ENCODE measurements around the gene SMIM8.
"Not testable (repeated sequence)": the region's sequence is repeated elsewhere in the genome, so short reads cannot be mapped to it uniquely, and the experiment has no call there.

Gene SMIM8

GRCh38 chr6:87322304-87323212 is at the start of gene SMIM8:
Gene SMIM8, plus strand, starts transcription at chr6:87322588. Its CDS starts 14,444 bp downstream, at chr6:87337032.
- peak; percentile 93 for DNase-seq

GRCh38 chr6:87274660-87275274 is 47.6 kb upstream of the SMIM8 start:
- no peak for DNase-seq

GRCh38 chr6:87276624-87277023 is 45.8 kb upstream of the SMIM8 start:
- no peak for DNase-seq

- no peak for DNase-seq
Measured at GRCh38 chr6:87277123-87277522, 45.3 kb upstream of the SMIM8 start.

- no peak for DNase-seq
Measured at GRCh38 chr6:87279196-87279595, 43.2 kb upstream of the SMIM8 start.

GRCh38 chr6:87281426-87281825 is 41.0 kb upstream of the SMIM8 start:
- no peak for DNase-seq

- no peak for DNase-seq
Measured at GRCh38 chr6:87282743-87283142, 39.6 kb upstream of the SMIM8 start.

GRCh38 chr6:87283461-87283860 is 38.9 kb upstream of the SMIM8 start:
- DNase-seq = no peak

- no peak for DNase-seq
Measured at GRCh38 chr6:87287251-87287650, 35.1 kb upstream of the SMIM8 start.

- DNase-seq = no peak
Measured at GRCh38 chr6:87289571-87289970, 32.8 kb upstream of the SMIM8 start.

- no peak for DNase-seq
Measured at GRCh38 chr6:87291883-87292282, 30.5 kb upstream of the SMIM8 start.

- no peak for DNase-seq
Measured at GRCh38 chr6:87293526-87293925, 28.9 kb upstream of the SMIM8 start.

- no peak for DNase-seq
Measured at GRCh38 chr6:87297119-87297518, 25.3 kb upstream of the SMIM8 start.

GRCh38 chr6:87301277-87301676 is 21.1 kb upstream of the SMIM8 start:
- DNase-seq = not testable (repeated sequence)

GRCh38 chr6:87308970-87309369 is 13.4 kb upstream of the SMIM8 start:
- DNase-seq = no peak

- DNase-seq = no peak
Measured at GRCh38 chr6:87312860-87313259, 9.5 kb upstream of the SMIM8 start.

GRCh38 chr6:87315071-87315470 is 7.3 kb upstream of the SMIM8 start:
- DNase-seq = no peak

GRCh38 chr6:87319271-87319987 is 3.0 kb upstream of the SMIM8 start:
- DNase-seq = no peak

- not testable (repeated sequence) for DNase-seq
Measured at GRCh38 chr6:87323880-87324279, 1.5 kb downstream of the SMIM8 start.

- DNase-seq = no peak
Measured at GRCh38 chr6:87330961-87331360, 8.6 kb downstream of the SMIM8 start.

- no peak for DNase-seq
Measured at GRCh38 chr6:87333033-87333432, 10.6 kb downstream of the SMIM8 start.

GRCh38 chr6:87333591-87334181 is 11.3 kb downstream of the SMIM8 start:
- no peak for DNase-seq

- DNase-seq = no peak
Measured at GRCh38 chr6:87334683-87335082, 12.3 kb downstream of the SMIM8 start.

Data from activated CD4-positive, CD25-positive, alpha-beta regulatory T cell treated with anti-CD3 and anti-CD28 coated beads, Interleukin-2, amount 50 U/mL, for 72 hours (primary cell).